Endodermal cell (in vitro differentiated cells): ENCODE results near the gene TMEM123. TPM values are rescaled to one million over a fixed set of nuclear protein-coding genes. Genes with fewer than 3 reads are reported as not detected.

Experiments
- DNase-seq: peaks from one replicate; pipeline ENCODE4 v3.0.0-alpha.2; 2017
- H3K27ac ChIP-seq: 2 replicates; pipeline ENCODE4 v1.5.1; 2013; ENCODE audit warnings: mild to moderate bottlenecking, low read depth, low read length, moderate library complexity
- H3K27me3 ChIP-seq: 2 replicates; pipeline ENCODE4 v1.6.1; 2013; ENCODE audit warnings: mild to moderate bottlenecking, low read length, moderate library complexity; ENCODE audit not compliant: insufficient read depth, control insufficient read depth, poor library complexity, severe bottlenecking
- H3K36me3 ChIP-seq: 2 replicates; pipeline ENCODE4 v1.7.0; 2013; ENCODE audit warnings: mild to moderate bottlenecking, low read length, moderate library complexity; ENCODE audit not compliant: control insufficient read depth, insufficient read depth
- H3K4me1 ChIP-seq: one replicate; pipeline ENCODE4 v1.7.0; 2013; ENCODE audit warnings: low read length; ENCODE audit not compliant: control insufficient read depth, insufficient read depth
- H3K4me3 ChIP-seq: 2 replicates; pipeline ENCODE4 v1.5.1; 2013; ENCODE audit warnings: mild to moderate bottlenecking, low read length, moderate library complexity
- H3K9ac ChIP-seq: 2 replicates; pipeline ENCODE4 v1.6.1; 2013; ENCODE audit warnings: mild to moderate bottlenecking, low read length, moderate library complexity; ENCODE audit not compliant: poor library complexity, severe bottlenecking; ENCODE audit errors: extremely low read depth
- H3K9me3 ChIP-seq: 2 replicates; pipeline ENCODE4 v1.6.1; 2013; ENCODE audit warnings: mild to moderate bottlenecking, low read length, moderate library complexity; ENCODE audit not compliant: control insufficient read depth
- H3K27ac Mint-ChIP-seq: 2 replicates; pipeline ENCODE4 v1.8.0; 2020; ENCODE audit warnings: mixed read lengths
- H3K27me3 Mint-ChIP-seq: 2 replicates; pipeline ENCODE4 v1.8.0; 2021; ENCODE audit warnings: mild to moderate bottlenecking, mixed read lengths; ENCODE audit not compliant: insufficient read depth
- H3K36me3 Mint-ChIP-seq: 2 replicates; pipeline ENCODE4 v1.8.0; 2020; ENCODE audit warnings: low read depth, mixed read lengths
- H3K4me1 Mint-ChIP-seq: 2 replicates; pipeline ENCODE4 v1.8.0; 2020; ENCODE audit warnings: mixed read lengths
- H3K4me3 Mint-ChIP-seq: 2 replicates; pipeline ENCODE4 v1.8.0; 2020; ENCODE audit warnings: mild to moderate bottlenecking, moderate library complexity, mixed read lengths
- H3K9me3 Mint-ChIP-seq: 2 replicates; pipeline ENCODE4 v1.8.0; 2020; ENCODE audit warnings: mild to moderate bottlenecking, mixed read lengths
- WGBS, 2 experiments: methylation state at CpG; one replicate each; pipeline versions ENCODE4 v1.1.5 to v1.1.7; 2013; ENCODE audit warnings: missing lambda C conversion rate in 2 of 2, mixed read lengths in 1 of 2; ENCODE audit not compliant: insufficient coverage in 1 of 2, insufficient read length in 1 of 2; 5-methylcytosine and 5-hydroxymethylcytosine counted together
- total RNA-seq, 2 donors: library from RNA; stranded (reverse); fragmentation: NEBNext Ultra II Directional in 1 of 2; extraction: Animal tissue kit (Norgen Biotek cat#: 25700) in 1 of 2; gene quantifications; 2 replicates in 1 of 2; 3 replicates in 1 of 2; pipeline ENCODE4 v1.2.1, GENCODE V29; 2021
- TF ChIP-seq, protein P1 (sequence below): fragments of 200-600 bp; sonication (generic); conservative IDR thresholded peaks from 2 replicates; pipeline ENCODE4 v1.5.0; 2021; ENCODE audit warnings: antibody characterized with exemption, mild to moderate bottlenecking

TMEM123 gene
- total RNA-seq, 2 donors from 2014 or later: 216 to 256 TPM

DNA sequence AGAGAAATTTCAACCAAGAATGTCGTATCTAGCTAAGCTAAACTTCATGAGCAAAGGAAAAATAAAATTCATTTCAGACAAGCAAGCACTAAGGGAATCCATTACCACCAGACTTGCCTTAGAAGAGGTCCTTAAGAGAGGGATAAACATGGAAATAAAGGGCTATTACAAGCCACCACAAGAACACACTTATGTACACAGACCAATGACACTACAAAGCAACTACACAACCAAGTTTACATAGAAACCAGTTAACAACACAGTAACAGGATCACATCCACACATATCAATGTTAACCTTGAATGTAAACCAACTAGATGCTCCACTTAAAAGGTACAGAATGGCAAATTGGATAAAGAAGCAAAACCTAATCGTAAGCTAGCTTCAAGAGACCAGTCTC lies 38.0 kb downstream of the TMEM123 start:
- Histone ChIP-seq H3K9ac (no peak overlapping the region), H3K36me3 (peaks cover 33% of the 10 kb centered on the region), H3K9me3 (peaks cover 31% of the 10 kb centered on the region), H3K27ac (no peak overlapping the region), H3K4me3 (no peak overlapping the region), H3K27me3 (no peaks in the 10 kb centered on the region), H3K4me1 (no peaks in the 10 kb centered on the region)
- H3K9me3 Mint-ChIP-seq: peaks cover 28% of the 10 kb centered on the region
- no peak overlapping the region for H3K4me3 Mint-ChIP-seq
- TF ChIP-seq, protein P1, sequence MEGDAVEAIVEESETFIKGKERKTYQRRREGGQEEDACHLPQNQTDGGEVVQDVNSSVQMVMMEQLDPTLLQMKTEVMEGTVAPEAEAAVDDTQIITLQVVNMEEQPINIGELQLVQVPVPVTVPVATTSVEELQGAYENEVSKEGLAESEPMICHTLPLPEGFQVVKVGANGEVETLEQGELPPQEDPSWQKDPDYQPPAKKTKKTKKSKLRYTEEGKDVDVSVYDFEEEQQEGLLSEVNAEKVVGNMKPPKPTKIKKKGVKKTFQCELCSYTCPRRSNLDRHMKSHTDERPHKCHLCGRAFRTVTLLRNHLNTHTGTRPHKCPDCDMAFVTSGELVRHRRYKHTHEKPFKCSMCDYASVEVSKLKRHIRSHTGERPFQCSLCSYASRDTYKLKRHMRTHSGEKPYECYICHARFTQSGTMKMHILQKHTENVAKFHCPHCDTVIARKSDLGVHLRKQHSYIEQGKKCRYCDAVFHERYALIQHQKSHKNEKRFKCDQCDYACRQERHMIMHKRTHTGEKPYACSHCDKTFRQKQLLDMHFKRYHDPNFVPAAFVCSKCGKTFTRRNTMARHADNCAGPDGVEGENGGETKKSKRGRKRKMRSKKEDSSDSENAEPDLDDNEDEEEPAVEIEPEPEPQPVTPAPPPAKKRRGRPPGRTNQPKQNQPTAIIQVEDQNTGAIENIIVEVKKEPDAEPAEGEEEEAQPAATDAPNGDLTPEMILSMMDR: no peak
- no peaks in the 10 kb centered on the region for H3K27me3 Mint-ChIP-seq
- H3K4me1 Mint-ChIP-seq: peaks cover 16% of the 10 kb centered on the region
- DNase-seq: no peak
- H3K36me3 Mint-ChIP-seq: peaks cover 45% of the 10 kb centered on the region
- no peak overlapping the region for H3K27ac Mint-ChIP-seq
- WGBS, 2 experiments: 86 to 96% methylated on average over 2 of the region's 2 CpGs

DNA sequence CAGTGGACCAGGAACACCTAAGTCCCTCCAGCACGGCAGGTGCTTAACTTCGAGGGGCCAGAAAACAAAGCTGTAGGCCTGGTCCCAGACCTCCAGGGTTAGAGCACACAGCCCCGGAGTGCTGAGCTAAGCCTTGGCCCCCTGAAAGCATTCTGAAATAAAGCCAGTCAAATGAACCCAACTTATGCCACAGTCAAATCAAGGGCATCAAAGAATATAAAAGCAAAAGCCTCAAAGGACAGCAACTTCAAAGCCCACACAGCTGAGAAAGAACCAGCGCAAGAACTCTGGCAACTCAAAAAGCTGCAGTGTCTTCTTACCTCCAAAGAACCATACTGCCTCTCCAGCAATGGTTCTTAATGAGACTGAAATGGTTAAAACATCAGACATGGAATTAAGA lies 39.1 kb downstream of the TMEM123 start:
- peaks cover 22% of the 10 kb centered on the region for H3K9me3 ChIP-seq
- H3K4me1 ChIP-seq: no peaks in the 10 kb centered on the region
- H3K27me3 ChIP-seq: no peaks in the 10 kb centered on the region
- Mint-ChIP-seq H3K27me3 (no peaks in the 10 kb centered on the region), H3K27ac (no peak overlapping the region), H3K36me3 (peaks cover 37% of the 10 kb centered on the region), H3K4me1 (peaks cover 16% of the 10 kb centered on the region), H3K9me3 (peaks cover 20% of the 10 kb centered on the region), H3K4me3 (no peak overlapping the region)
- H3K9ac ChIP-seq: no peak overlapping the region
- H3K27ac ChIP-seq: no peak overlapping the region
- no peak for DNase-seq
- TF ChIP-seq, protein P1: no peak
- peaks cover 29% of the 10 kb centered on the region for H3K36me3 ChIP-seq
- no peak overlapping the region for H3K4me3 ChIP-seq
- WGBS, 2 experiments: 75 to 94% methylated on average over 1 to 4 of the region's 4 CpGs

DNA sequence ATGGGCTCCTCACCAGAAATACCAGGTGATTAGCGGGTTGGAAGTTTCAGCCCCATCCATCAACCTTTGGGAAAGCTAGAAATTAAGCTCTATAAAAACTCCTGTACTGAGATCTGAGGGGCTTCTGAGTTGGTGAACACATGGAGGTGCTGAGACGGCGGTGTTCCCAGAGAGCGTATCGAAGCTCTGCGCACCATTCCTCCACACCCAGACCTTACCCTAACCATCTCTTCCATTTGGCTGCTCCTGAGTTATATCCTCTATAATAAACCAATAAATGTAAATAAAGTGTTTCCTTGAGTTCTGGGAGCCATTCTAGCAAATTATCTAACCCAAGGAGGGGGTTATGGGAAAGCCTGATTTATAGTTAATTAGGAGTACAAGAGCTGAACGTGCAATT lies 41.4 kb downstream of the TMEM123 start:
- Histone ChIP-seq H3K9me3 (peaks cover 2% of the 10 kb centered on the region), H3K9ac (no peak overlapping the region), H3K36me3 (peaks cover 18% of the 10 kb centered on the region), H3K4me1 (no peaks in the 10 kb centered on the region), H3K27me3 (no peaks in the 10 kb centered on the region), H3K4me3 (no peak overlapping the region), H3K27ac (no peak overlapping the region)
- Mint-ChIP-seq H3K27me3 (no peaks in the 10 kb centered on the region), H3K36me3 (peaks cover 23% of the 10 kb centered on the region), H3K9me3 (peaks cover 2% of the 10 kb centered on the region), H3K4me3 (no peak overlapping the region), H3K4me1 (peaks cover 28% of the 10 kb centered on the region), H3K27ac (no peak overlapping the region)
- WGBS, 2 experiments: 96 to 100% methylated on average over 1 to 7 of the region's 7 CpGs
- TF ChIP-seq, protein P1: no peak
- no peak for DNase-seq
